Uterus (tissue), 2 donors: Measurements from ENCODE around the gene DCDC2.

Source experiments
- POLR2A ChIP-seq, 2 donors: fragments of 450-650 bp; IDR thresholded peaks; one replicate each; pipeline ENCODE4 v1.6.1; 2016; ENCODE audit warnings: antibody characterized with exemption in 2 of 2, mild to moderate bottlenecking in 1 of 2, moderate library complexity in 1 of 2
- TF ChIP-seq, protein P1 (sequence below), 4 experiments: fragments of 200-600 bp in 2 of 4; fragments of 450-650 bp in 2 of 4; sonication (generic) in 2 of 4; IDR thresholded peaks; one replicate each; pipeline ENCODE4 v1.5.1; 2016 to 2019; ENCODE audit warnings: antibody characterized with exemption in 4 of 4, mild to moderate bottlenecking in 2 of 4, moderate library complexity in 1 of 4

DNA sequence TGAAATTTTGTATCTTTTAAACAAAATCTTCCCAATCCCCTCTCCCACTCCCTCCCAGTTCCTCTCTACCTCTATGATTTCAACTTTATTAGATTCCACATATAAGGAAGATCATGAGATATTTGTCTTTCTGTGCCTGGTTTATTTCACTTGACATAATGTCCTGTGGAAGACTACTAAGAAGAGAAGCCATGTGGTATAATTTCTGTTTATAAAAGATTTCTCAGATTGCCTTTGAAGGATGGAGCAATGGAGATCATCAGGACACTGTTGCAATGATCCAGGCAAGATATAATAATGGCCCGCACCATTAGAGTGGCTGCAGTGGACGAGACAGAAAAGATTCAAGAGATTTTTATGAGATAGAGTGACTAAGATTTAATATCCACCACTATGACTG lies 218.8 kb downstream of the DCDC2 start:
- TF ChIP-seq, protein P1, sequence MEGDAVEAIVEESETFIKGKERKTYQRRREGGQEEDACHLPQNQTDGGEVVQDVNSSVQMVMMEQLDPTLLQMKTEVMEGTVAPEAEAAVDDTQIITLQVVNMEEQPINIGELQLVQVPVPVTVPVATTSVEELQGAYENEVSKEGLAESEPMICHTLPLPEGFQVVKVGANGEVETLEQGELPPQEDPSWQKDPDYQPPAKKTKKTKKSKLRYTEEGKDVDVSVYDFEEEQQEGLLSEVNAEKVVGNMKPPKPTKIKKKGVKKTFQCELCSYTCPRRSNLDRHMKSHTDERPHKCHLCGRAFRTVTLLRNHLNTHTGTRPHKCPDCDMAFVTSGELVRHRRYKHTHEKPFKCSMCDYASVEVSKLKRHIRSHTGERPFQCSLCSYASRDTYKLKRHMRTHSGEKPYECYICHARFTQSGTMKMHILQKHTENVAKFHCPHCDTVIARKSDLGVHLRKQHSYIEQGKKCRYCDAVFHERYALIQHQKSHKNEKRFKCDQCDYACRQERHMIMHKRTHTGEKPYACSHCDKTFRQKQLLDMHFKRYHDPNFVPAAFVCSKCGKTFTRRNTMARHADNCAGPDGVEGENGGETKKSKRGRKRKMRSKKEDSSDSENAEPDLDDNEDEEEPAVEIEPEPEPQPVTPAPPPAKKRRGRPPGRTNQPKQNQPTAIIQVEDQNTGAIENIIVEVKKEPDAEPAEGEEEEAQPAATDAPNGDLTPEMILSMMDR (IDR thresholded peaks at IDR 0.05): no peak
- TF ChIP-seq POLR2A (IDR thresholded peaks at IDR 0.05): no peak
